CD4-positive, alpha-beta T cell (primary cell): ENCODE data around the gene CROCC. TPM values are rescaled to one million over a fixed set of nuclear protein-coding genes. Genes with fewer than 3 reads are reported as not detected.

Experiments
- ATAC-seq: fragments of 200-7000 bp; cut with Tn5 transposase; one replicate; pipeline ENCODE4 v1.10.0; 2022; ENCODE audit warnings: mild to moderate bottlenecking; ENCODE audit not compliant: poor library complexity
- CTCF ChIA-PET: fragments of 350-600 bp; sonication (Branson Sonifier 250); formaldehyde crosslinking; loops from one replicate; lab custom pipeline; 2021; ENCODE audit warnings: antibody characterized with exemption, inconsistent platforms; lab: Charles Lee
- POLR2A ChIA-PET: fragments of 350-600 bp; sonication (Branson Sonifier 250); formaldehyde crosslinking; loops from one replicate; lab custom pipeline; 2021; ENCODE audit warnings: antibody characterized with exemption, inconsistent platforms; lab: Charles Lee
- DNase-seq, 14 experiments: peaks; one replicate each; pipeline ENCODE4 v3.0.0-alpha.2; 2013 to 2020; ENCODE audit warnings: mixed read lengths in 2 of 14
- H3K27ac ChIP-seq, 2 donors: one replicate each; pipeline versions ENCODE4 v1.5.1 to v1.7.0; 2013; ENCODE audit warnings: low read length in 2 of 2, low read depth in 1 of 2, mild to moderate bottlenecking in 1 of 2
- H3K27me3 ChIP-seq, 2 experiments: 1 replicate in 1 of 2; 2 replicates in 1 of 2; pipeline versions ENCODE4 v1.6.1 to v1.7.0; 2013; ENCODE audit warnings: low read length in 2 of 2, control low read depth in 1 of 2, mild to moderate bottlenecking in 1 of 2, moderate library complexity in 1 of 2; ENCODE audit not compliant: insufficient read depth in 2 of 2, control insufficient read depth in 1 of 2
- H3K36me3 ChIP-seq: one replicate; pipeline ENCODE4 v1.6.1; 2013; ENCODE audit warnings: low read length, control low read depth; ENCODE audit not compliant: insufficient read depth
- H3K4me1 ChIP-seq: one replicate; pipeline ENCODE4 v1.6.1; 2013; ENCODE audit warnings: low read length, control low read depth; ENCODE audit not compliant: insufficient read depth
- H3K4me3 ChIP-seq: one replicate; pipeline ENCODE4 v1.5.1; 2013; ENCODE audit warnings: mild to moderate bottlenecking, low read length, moderate library complexity
- H3K9me3 ChIP-seq, 2 experiments: 1 replicate in 1 of 2; 2 replicates in 1 of 2; pipeline versions ENCODE4 v1.6.1 to v1.7.0; 2013; ENCODE audit warnings: low read length in 2 of 2, mild to moderate bottlenecking in 2 of 2, control low read depth in 1 of 2, moderate library complexity in 1 of 2; ENCODE audit not compliant: control insufficient read depth in 1 of 2, insufficient read depth in 1 of 2
- H3K27ac Mint-ChIP-seq: one replicate; pipeline ENCODE4 v1.8.0; 2020; ENCODE audit warnings: mixed read lengths
- H3K27me3 Mint-ChIP-seq: one replicate; pipeline ENCODE4 v1.8.0; 2021; ENCODE audit warnings: mixed read lengths
- H3K36me3 Mint-ChIP-seq: one replicate; pipeline ENCODE4 v1.8.0; 2021; ENCODE audit warnings: low read depth, mixed read lengths
- H3K4me1 Mint-ChIP-seq: one replicate; pipeline ENCODE4 v1.8.0; 2021; ENCODE audit warnings: low read depth, mixed read lengths
- H3K4me3 Mint-ChIP-seq: one replicate; pipeline ENCODE4 v1.8.0; 2020; ENCODE audit warnings: mild to moderate bottlenecking, mixed read lengths
- H3K9me3 Mint-ChIP-seq: one replicate; pipeline ENCODE4 v1.8.0; 2020; ENCODE audit warnings: mixed read lengths
- CTCF ChIP-seq: fragments of 200-600 bp; IDR thresholded peaks from one replicate; pipeline ENCODE4 v1.8.0; 2022; ENCODE audit warnings: antibody characterized with exemption, mild to moderate bottlenecking
- intact Hi-C, 2 experiments: fragments of 100-400 bp; cut with DNase I in 1 of 2; cut with micrococcal nuclease in 1 of 2; formaldehyde crosslinking; loops; one replicate each; pipeline versions ENCODE4 v1.15.1 to v1.9.0; 2023 to 2025; cut with DNase I, micrococcal nuclease
- total RNA-seq, 174 experiments: library from RNA in 2 of 174; stranded (reverse) in 2 of 174; gene quantifications; one replicate each; pipeline ENCODE4 v1.2.3 and lab custom pipeline; 2021 to 2026

CROCC gene
- total RNA-seq, 2 experiments from 2014 or later, result 47.4 to 49.7 TPM

GRCh38 chr1:16920951-16921350 is 780 bp upstream of the CROCC start:
- ChIA-PET CTCF (no interaction called here), POLR2A (interaction anchor here (1.3 kb wide), 1 partner anchor 277 kb away, joined by 3 read pairs; no protein-coding TSS in a partner anchor)
- no peaks in the 10 kb centered on the region for H3K27me3 ChIP-seq
- no peaks in the 10 kb centered on the region for H3K9me3 ChIP-seq
- intact Hi-C loops, result loop anchor here in 1 of 2 experiments (5.0 to 10.0 kb wide), 2 partner anchors 36 to 306 kb away; partner anchors contain the start of gene NBPF1
- peaks cover 30% of the 10 kb centered on the region for H3K4me1 ChIP-seq
- TF ChIP-seq CTCF, result no peak
- no peak overlapping the region for H3K27ac Mint-ChIP-seq
- peak overlapping the region; percentile 4 for H3K4me3 Mint-ChIP-seq
- H3K9me3 Mint-ChIP-seq, result no peaks in the 10 kb centered on the region
- DNase-seq (no peak), ATAC-seq (no peak)
- no peaks in the 10 kb centered on the region for H3K36me3 Mint-ChIP-seq
- H3K27me3 Mint-ChIP-seq, result no peaks in the 10 kb centered on the region
- H3K27ac ChIP-seq, result no peak overlapping the region
- peaks cover 30% of the 10 kb centered on the region for H3K4me1 Mint-ChIP-seq
- H3K36me3 ChIP-seq, result peaks cover 5% of the 10 kb centered on the region
- no peak overlapping the region for H3K4me3 ChIP-seq

GRCh38 chr1:16922466-16922865 is 735 bp downstream of the CROCC start:
- peaks cover 32% of the 10 kb centered on the region for H3K4me1 ChIP-seq
- ATAC-seq (no peak), DNase-seq (no peak)
- no peak overlapping the region for H3K4me3 ChIP-seq
- no peaks in the 10 kb centered on the region for H3K36me3 Mint-ChIP-seq
- H3K27ac ChIP-seq, result no peak overlapping the region
- H3K27ac Mint-ChIP-seq, result no peak overlapping the region
- peaks cover 9% of the 10 kb centered on the region for H3K36me3 ChIP-seq
- no peak overlapping the region for H3K4me3 Mint-ChIP-seq
- H3K9me3 Mint-ChIP-seq, result no peaks in the 10 kb centered on the region
- H3K27me3 Mint-ChIP-seq, result no peaks in the 10 kb centered on the region
- no peaks in the 10 kb centered on the region for H3K9me3 ChIP-seq
- H3K27me3 ChIP-seq, result no peaks in the 10 kb centered on the region
- ChIA-PET CTCF (no interaction called here), POLR2A (interaction anchor here (1.2 kb wide), 1 partner anchor 18 kb away, joined by 3 read pairs; no protein-coding TSS in a partner anchor)
- H3K4me1 Mint-ChIP-seq, result peaks cover 30% of the 10 kb centered on the region
- no peak for TF ChIP-seq CTCF
- intact Hi-C loops, result loop anchor here in 1 of 2 experiments (5.0 to 10.0 kb wide), 2 partner anchors 35 to 308 kb away; partner anchors contain the start of gene NBPF1

- Histone ChIP-seq H3K27me3 (no peaks in the 10 kb centered on the region), H3K4me1 (peaks cover 32% of the 10 kb centered on the region), H3K27ac (no peak overlapping the region), H3K4me3 (no peak overlapping the region), H3K36me3 (peaks cover 9% of the 10 kb centered on the region), H3K9me3 (no peaks in the 10 kb centered on the region)
- ChIA-PET POLR2A (interaction anchor here (1.2 kb wide), 1 partner anchor 18 kb away, joined by 3 read pairs; no protein-coding TSS in a partner anchor), CTCF (no interaction called here)
- Mint-ChIP-seq H3K36me3 (no peaks in the 10 kb centered on the region), H3K4me3 (no peak overlapping the region), H3K27ac (no peak overlapping the region), H3K4me1 (peaks cover 30% of the 10 kb centered on the region), H3K9me3 (no peaks in the 10 kb centered on the region), H3K27me3 (no peaks in the 10 kb centered on the region)
- peak in 1 of 14 experiments; percentile 17 for DNase-seq
- ATAC-seq, result no peak
- no peak for TF ChIP-seq CTCF
- intact Hi-C loops, result loop anchor here in 1 of 2 experiments (5.0 to 10.0 kb wide), 2 partner anchors 34 to 308 kb away; partner anchors contain the start of gene NBPF1
These were observed 1.2 kb downstream of the CROCC start for GRCh38 chr1:16922885-16923431.
